GM19324 (cell line): ENCODE measurements around the gene IRF2.
"Not testable (repeated sequence)": the region's sequence is repeated elsewhere in the genome, so short reads cannot be mapped to it uniquely, and the experiment has no call there.

Source experiments
- ATAC-seq: cut with Tn5 transposase; IDR thresholded peaks from one replicate; pipeline ENCODE4 v1.9.1; 2021; ENCODE audit warnings: mild to moderate bottlenecking, moderate library complexity; ENCODE audit not compliant: unreplicated experiment, low FRiP score

Gene IRF2

GRCh38 chr4:184395451-184395917 is 78.9 kb downstream of the IRF2 start:
- peak; percentile 13 for ATAC-seq

- ATAC-seq, result no peak
Observed at GRCh38 chr4:184392748-184393559, 81.4 kb downstream of the IRF2 start.

GRCh38 chr4:184392316-184392715 is 82.0 kb downstream of the IRF2 start:
- ATAC-seq, result no peak

DNA sequence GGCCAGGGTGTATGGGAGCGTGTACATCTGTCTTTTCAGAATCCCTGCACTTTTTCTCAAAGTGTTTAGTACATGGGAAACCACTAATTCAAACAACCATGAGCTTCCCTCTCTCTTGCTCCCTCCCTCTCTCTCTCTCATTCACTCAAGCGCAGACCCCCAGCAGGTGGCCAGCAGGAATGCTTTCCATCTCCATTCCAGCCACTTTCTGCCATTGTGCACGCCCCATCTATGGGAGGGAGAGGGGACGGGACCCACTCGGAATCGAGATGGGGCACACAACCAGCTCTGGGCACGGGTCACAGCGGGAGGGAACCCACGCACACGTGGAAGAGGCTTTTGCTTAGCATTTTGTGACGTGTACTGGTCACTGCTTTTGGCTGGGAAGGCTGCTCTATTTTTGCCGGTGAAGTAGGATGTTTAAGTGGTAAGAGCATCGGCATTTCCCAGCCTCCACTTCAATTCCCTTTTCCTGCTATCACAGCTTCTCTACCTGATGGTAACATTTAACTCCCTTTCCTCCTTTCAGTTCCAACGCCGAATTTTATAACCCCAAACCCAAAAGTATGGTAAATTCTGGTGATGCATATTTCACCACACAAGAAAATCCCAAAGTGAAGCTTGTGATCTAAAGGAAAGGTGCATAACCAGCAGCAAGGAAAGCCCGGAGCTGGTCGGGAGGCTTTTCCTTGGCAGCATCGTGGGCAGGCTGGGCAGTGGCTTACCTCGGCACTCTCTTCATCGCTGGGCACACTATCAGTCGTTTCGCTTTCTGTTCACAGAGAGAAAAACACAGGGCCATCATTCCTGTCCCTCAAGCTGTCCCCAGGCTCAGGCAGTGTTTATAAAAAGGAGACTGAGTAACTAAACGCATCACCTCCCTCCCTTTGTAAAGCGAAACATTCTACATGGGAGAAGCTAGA is 84.1 kb downstream of the IRF2 start:
- no peak for ATAC-seq

DNA sequence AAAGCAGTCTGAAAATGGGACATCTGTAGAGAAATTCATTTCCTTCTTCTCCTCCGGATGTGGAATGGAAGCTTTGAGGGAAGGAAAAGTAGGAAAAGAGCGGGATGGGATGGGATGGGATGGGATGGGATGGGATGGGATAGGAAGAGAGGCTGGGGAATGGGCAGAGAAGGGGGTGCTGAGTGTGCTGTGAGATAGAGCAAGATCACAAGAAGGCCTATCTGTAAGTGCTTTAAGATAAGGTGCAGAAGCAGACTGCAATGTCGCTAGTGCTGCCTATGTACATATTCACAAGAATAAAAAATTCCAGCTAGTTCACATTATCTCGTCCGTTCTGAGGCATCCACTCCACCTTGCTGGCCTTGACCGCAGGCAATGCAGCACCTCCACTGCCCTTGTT is 86.2 kb downstream of the IRF2 start:
- no peak for ATAC-seq

GRCh38 chr4:184387351-184387750 is 87.0 kb downstream of the IRF2 start:
- ATAC-seq, result no peak

DNA sequence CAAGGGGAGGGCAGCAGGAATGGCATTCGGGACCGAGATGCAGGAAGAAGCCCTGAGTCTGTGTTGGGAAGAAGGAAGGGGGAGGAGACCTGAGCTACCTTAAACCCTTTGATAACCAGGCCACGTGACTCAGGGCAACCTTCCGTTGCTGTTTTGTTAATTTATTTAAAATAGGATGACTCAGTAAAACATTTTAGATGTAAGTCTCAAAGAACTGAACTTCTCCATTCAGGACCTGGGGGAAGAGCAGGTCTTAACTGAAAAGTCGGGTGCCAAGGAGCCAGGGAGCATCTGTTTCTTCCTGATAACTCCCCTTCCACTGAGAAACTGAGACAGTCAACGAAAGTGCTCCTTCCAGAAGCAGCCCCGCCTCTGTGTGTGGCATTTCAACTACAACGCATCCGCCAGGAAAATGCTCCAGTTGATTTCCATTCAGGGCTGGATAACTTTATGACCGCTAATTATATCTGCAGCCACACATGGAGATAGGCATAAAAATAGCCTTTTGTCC is 88.0 kb downstream of the IRF2 start:
- no peak for ATAC-seq

- no peak for ATAC-seq
Observed at GRCh38 chr4:184385705-184386141, 88.6 kb downstream of the IRF2 start.

DNA sequence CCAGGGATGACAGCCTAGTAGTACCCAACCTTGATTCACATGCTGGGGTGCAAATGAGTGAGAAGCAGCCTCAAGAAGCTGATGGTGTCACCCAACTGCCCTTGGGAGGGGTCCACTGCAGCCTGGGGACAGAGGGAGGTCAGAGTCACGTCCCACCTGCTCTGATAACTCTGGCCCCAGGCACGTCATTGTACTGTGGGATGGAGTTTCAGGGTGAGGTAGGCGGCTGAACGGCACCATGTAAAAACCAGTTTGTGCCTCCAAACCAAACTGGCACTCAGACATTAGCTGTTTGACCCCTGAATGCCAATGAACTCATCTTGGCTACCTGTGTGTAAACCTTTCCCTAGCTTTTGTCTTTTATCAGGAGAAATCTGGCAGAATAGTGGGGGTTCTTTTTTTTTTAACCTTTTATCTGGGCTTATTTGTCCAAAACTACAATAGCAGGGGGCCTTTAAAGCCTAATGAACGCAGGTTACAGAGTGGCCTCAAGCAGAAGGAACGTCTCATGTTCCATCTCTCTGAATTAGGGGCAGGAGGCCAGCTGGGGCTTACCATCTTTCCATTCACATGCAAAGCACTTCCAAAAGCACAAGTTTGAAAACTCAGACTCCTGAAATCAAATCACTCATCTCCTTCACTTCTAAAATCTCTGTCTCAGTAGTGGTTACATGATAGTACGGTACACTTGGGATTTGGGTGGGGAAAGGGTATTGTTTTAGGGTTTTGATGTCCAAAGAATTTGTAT is 89.4 kb downstream of the IRF2 start:
- ATAC-seq, result no peak

DNA sequence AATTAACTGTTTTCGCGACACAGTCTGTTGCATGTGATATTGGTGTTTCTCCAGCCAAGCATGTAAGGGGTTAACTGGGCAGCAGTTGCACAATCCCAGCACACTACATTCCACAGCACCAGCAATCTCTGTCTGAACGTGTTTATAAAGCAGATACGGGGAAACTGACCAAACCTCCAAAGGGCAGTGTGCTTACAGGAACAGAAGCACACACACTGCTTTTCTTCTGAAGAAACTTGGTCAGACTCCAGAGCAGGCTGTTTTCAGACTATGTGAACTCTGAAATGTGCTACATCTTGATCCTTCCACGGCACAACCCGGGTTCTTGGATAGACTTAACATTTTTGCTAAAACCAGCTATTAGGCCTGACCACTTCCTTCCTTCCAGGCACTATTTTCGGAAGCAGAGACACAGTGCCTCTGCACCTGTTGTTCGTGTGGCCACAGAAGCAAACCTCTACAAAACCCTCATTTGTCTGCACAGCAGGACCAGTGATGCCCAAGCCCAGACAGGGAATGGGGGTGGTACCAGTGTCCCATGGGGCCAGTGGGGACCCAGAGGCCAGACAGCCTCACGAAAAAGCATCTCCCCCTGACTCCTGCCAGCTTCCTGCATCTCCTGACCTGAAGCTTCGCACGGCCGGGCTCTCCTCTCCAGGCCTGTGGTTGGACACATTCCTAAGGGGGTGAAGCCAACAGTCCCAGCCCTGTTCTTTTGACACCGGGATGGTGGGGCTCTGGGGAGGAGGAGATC is 90.1 kb downstream of the IRF2 start:
- ATAC-seq, result peak; percentile 83

GRCh38 chr4:184383497-184384055 is 90.8 kb downstream of the IRF2 start:
- ATAC-seq, result no peak

DNA sequence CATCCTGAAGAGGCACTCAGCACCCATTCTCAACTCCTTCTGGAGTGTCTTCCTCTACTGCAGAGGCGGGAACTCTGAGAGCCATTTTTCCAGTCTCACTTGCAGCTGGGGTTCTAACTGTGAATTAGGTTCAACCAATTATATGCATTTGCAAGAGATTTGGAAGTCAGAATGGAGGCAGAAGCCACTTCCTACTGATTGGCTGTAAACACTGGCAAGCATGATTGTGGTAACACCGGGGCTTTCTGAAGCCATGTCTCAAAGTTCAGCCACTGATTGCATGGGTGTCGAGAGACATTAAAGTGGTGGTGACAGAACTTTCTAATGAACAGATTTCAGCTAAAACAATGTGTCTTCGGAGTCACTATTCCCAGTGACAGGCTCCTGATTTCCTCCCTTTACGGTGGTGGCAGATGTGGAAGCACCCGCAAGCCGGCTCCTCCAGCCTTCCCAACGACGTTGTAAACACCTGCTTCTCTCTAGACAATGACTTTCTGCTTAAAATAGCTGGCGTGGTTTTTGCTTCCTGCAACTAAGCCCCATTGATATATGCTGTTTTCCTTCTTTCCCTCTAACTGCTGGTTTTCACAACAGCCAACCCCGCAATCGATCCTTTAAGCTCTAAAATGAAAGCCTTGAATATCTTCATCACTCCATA is 92.0 kb downstream of the IRF2 start:
- no peak for ATAC-seq

DNA sequence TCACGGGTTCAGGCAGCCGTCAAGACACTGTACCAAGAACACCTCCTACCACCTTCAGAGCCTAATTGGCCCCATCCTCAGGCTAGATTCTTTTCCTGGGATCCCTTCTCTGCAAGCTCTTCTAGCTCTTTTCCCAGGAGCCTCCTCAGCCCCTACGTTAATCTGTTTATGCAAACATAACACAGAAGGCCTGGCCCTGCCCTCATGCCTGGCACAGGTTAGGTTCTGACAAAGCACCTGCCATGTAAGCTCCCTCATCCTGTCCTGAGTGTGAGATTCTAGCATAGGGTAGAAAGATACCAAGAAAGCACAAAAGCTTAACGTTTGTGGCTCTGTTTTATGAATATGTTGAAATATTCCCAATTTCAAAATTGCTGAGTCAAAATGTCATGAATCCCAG is 93.6 kb downstream of the IRF2 start:
- no peak for ATAC-seq

DNA sequence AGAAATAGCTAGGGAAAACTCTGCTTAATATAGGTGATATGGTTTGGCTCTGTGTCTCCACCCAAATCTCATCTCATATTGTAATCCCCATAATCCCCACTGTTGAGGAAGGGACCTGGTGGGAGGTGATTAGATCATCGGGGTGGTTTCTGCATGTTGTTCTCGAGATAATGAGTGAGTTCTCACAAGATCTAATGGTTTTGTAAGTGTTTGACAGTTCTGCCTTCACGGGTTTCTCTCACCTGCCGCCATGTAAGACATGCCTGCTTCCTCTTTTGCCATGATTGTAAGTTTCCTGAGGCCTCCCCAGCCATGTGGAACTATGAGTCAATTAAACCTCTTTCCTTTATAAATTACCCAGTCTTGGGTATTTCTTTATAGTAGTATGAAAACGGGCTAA is 94.1 kb downstream of the IRF2 start:
- not testable (repeated sequence) for ATAC-seq

- ATAC-seq, result no peak
Observed at GRCh38 chr4:184376923-184377322, 97.4 kb downstream of the IRF2 start.

DNA sequence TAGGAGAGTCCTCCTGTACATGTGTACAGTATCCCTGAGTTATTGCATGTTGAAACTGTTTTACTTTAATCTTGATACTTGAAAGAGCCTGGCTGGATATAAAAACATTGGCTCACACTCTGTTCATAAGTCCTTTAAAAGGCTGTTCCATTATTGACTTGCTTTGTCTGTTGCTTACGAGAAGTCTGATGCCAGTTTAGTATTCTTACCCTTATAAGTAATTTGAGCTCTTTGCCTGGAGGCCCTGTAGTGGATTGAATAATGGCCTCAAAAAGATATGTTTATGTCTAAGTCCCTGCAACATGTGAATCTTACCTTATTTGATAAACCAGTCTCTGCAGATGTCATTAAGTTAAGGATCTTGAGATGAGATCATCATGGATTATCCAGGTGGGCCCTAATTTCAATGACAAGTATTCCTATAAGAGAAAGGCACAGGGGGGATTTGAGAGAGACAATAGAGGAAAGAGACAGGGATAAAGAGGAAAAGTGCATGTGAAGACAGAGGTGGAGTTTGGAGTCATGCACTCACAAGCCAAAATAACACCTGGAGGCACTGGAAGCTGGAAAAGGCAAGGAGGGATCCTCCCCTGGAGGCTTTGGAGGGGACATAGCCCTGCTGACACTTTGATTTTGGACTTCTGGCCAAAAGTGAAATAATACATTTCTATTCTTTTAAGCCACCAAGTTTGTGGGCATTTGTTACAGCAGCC is 98.1 kb downstream of the IRF2 start:
- no peak for ATAC-seq

GRCh38 chr4:184375623-184376022 is 98.7 kb downstream of the IRF2 start:
- ATAC-seq, result not testable (repeated sequence)

GRCh38 chr4:184375027-184375426 is 99.3 kb downstream of the IRF2 start:
- ATAC-seq, result no peak
